Activated CD4-positive, CD25-positive, alpha-beta regulatory T cell (primary cell): Measurements from ENCODE around the gene NPAS2.

Experiments used
- DNase-seq, 4 experiments: peaks; one replicate each; lab custom pipeline; 2025; lab: John Stamatoyannopoulos, UW

NPAS2 gene

GRCh38 chr2:100821255-100821910 lies 1.4 kb downstream of the NPAS2 start:
- no peak for DNase-seq

- no peak for DNase-seq
Observed at GRCh38 chr2:100821911-100822265, 1.9 kb downstream of the NPAS2 start.

- DNase-seq, result no peak
Observed at GRCh38 chr2:100822587-100823248, 2.8 kb downstream of the NPAS2 start.

- DNase-seq, result no peak
Observed at GRCh38 chr2:100823665-100824438, 3.9 kb downstream of the NPAS2 start.

GRCh38 chr2:100824842-100825241 lies 4.9 kb downstream of the NPAS2 start:
- DNase-seq, result no peak

- DNase-seq, result no peak
Observed at GRCh38 chr2:100826494-100826893, 6.6 kb downstream of the NPAS2 start.

GRCh38 chr2:100831158-100831750 lies 11.3 kb downstream of the NPAS2 start:
- no peak for DNase-seq

- no peak for DNase-seq
Observed at GRCh38 chr2:100831831-100832230, 11.9 kb downstream of the NPAS2 start.

- no peak for DNase-seq
Observed at GRCh38 chr2:100832885-100833284, 12.9 kb downstream of the NPAS2 start.

- DNase-seq, result no peak
Observed at GRCh38 chr2:100833331-100833730, 13.4 kb downstream of the NPAS2 start.

- no peak for DNase-seq
Observed at GRCh38 chr2:100834221-100834620, 14.3 kb downstream of the NPAS2 start.

GRCh38 chr2:100835006-100835659 lies 15.2 kb downstream of the NPAS2 start:
- no peak for DNase-seq

GRCh38 chr2:100840519-100840918 lies 20.6 kb downstream of the NPAS2 start:
- no peak for DNase-seq

- DNase-seq, result no peak
Observed at GRCh38 chr2:100842241-100842922, 22.4 kb downstream of the NPAS2 start.

GRCh38 chr2:100844514-100844913 lies 24.6 kb downstream of the NPAS2 start:
- DNase-seq, result no peak

GRCh38 chr2:100845141-100845991 lies 25.4 kb downstream of the NPAS2 start:
- no peak for DNase-seq

- DNase-seq, result no peak
Observed at GRCh38 chr2:100846716-100847115, 26.8 kb downstream of the NPAS2 start.

GRCh38 chr2:100852447-100852846 lies 32.5 kb downstream of the NPAS2 start:
- no peak for DNase-seq

GRCh38 chr2:100852999-100853908 lies 33.3 kb downstream of the NPAS2 start:
- DNase-seq, result no peak
